G401 (cell line): ENCODE data around the gene SLC6A12. TPM values are rescaled to one million over a fixed set of nuclear protein-coding genes. Genes with fewer than 3 reads are reported as not detected.
A peak's percentile ranks its signal among the peaks of the same experiment; 100 is the strongest.

ENCODE experiments used
- DNase-seq: peaks from one replicate; pipeline ENCODE4 v3.0.0-alpha.2; 2015; ENCODE audit warnings: low spot score
- in situ Hi-C: cut with HindIII; loops from 2 replicates; pipeline ENCODE4 v1.10.0; 2016; ENCODE audit warnings: low sequenced_read_pairs, mixed read lengths
- total RNA-seq: library from RNA; depleted of rRNA; stranded (reverse); fragments of >200 nt; shearing (Covaris generic); gene quantifications from 2 replicates; pipeline ENCODE4 v1.2.3, GENCODE V29; 2014; rRNA removed

SLC6A12 gene
- total RNA-seq, 1 experiment from 2014 or later: not detected

GRCh38 chr12:156945-157344 lies 57.0 kb downstream of the SLC6A12 start:
- no peak for DNase-seq
- in situ Hi-C loops: no loop called here

DNA sequence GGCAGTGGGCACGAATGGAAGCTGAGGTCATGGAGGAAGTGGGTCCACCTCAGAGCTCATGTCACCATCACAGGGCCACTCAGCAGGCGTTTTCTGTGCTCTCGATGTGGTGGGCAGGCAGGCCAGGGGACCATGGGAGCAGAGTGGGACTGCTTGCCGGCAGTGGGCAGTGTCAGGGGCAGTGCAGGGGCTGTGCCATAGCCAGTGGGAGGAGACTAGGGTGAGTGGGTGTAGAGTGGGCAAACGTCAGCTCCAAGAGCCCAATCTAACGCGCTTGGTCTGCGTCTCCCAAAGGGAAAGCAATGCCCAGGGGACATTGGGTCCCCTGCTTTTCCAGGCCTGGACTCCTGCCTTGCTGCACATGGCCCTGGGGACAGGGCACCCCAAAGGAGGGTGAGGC lies 58.3 kb downstream of the SLC6A12 start:
- in situ Hi-C loops: no loop called here
- DNase-seq: no peak

DNA sequence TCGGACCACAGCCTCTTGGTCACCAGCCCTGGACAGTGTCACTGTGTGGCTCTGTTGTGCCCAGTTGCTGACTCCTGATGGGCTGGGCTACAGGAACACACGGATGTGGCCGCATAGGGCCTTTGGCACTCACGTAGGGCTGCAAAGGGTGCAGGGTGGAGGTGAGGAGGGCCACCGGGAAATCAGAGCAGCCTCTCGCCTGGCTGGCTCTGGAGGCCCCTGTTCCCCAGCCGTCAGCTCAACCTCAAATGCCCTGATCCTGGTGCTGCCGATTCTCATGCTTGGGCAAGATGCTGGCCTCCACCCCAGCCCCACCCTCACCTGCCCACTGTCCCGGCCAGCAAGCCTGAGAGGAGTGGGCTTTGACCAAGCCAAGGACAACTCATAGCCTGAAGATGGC lies 59.0 kb downstream of the SLC6A12 start:
- in situ Hi-C loops: no loop called here

DNA sequence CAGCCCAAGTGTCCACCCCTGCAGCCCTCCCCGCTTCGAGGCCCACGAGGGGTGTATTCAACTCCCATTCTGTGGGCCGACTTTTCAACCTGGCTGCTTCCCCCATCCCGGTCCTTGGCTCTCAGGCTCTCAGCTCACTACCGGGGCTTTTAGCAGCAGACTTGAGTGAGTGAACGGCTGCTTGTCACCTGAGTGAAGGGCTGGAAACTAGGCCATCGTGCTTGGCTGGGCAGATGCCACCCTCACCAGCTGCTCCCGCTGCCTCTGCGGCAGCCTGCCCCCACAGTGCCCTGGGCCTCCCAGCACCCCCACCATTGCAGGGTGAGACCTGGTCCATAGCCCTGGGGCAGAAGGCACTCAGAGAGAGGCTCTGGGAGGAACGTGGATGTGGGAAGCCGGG lies 59.9 kb downstream of the SLC6A12 start:
- DNase-seq: peak; percentile 74
- in situ Hi-C loops: no loop called here

More for the DNA sequence above, 59.0 kb downstream of the SLC6A12 start:
- DNase-seq: no peak

DNA sequence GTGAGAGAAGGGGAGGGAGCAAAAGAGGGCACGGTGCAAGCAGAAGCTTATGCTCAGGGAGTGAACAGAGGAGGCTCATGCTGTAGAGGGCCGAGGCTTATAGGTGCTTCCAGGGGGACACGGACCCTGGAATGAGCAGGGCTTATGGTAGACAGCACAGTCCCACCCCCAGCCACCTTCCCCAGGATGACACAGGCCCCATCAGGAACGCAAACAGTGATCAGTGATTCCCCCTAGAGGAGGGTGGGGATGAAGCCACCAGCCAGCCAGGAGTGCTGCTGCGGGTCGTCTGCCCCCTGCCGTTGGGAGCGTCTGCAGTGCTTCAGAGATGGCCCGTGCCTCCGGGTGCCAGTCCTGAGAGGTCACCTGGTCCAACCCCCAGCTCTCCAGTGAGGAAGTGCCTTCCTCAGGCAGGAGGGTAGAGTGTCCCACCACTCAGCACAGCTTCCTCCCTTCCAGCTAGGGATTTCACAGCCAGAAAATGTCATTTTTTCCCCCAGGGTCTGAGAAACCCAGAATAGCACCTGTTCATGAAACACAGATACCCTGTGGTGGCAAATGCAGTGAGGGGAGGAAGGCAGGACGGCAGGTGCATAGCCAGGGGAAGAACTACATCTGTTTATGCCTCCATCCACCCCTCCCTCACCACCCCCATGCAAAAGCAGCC lies 60.7 kb downstream of the SLC6A12 start:
- peak; percentile 64 for DNase-seq
- in situ Hi-C loops: no loop called here

DNA sequence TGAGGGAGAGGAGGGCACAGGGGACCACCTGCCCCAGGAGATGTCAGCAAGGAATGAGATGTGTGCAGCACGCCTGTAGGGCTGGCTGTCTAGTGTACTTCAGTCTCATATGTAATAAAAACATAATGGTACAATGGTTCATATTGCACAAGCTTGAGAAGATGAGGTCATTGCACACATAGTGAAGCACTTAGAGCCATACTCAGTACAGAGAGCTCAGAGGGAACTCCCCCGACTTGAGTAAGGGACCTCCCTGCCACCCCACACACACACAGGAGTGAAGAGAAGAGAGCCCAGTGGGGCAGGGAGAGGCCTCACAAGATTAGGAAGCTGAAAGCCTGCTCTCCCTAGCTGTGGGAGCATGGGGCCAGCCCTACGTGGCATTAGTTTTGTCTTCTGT lies 61.5 kb downstream of the SLC6A12 start:
- in situ Hi-C loops: no loop called here

DNA sequence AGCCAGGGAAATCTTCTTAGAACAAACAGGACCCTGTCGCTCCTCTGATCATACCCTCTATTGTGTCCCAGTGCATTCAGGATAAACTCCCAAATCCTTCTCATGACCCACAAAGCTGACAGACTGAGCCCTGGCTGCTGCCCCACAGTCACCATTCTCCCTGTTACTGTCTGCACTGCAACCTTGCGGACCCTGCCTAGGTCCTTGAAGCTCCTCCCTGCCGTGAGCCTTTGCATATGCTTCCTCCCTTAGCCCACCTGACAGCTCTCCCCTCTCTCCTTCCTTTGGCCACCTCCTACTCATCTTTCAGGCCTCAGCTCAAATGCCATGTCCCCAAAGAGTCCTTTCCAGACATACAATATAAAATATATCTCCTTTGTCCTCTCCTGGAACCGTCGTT lies 62.4 kb downstream of the SLC6A12 start:
- DNase-seq: no peak
- in situ Hi-C loops: no loop called here

More for the DNA sequence above, 61.5 kb downstream of the SLC6A12 start:
- no peak for DNase-seq

DNA sequence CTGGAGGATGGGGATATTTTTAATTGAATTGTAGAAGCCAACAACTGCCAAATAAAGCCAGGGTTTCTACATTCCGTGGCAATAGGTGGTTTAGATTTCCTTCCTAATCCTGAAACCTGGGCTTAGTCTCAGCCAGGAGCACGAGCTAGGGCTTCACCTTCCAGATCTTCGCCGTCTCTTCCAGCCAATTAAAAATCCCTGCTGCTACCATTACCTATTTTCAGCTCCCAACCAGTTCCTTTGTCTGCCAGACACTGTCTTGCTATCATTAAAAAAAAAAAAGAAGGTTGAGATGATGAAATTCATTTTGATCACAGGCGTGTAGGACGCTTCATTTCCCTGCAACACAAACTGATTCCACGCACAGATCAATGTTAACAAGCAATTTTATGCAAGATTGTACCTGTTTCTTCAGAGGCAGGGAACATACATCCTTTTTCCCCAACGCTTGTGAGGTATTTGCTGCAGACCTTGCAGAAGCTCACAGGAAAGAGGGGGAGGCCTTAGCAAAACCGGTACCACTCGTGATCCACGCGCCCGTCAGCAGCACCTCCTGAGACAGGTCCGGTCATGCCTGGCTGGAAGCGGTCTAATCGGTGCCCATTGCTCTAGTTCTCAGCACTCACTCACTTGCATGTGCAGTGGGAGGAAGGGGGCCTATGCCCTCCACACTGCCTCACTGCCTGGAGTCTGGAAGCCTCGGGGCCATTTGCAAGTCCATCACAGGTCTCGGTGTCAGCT lies 65.1 kb downstream of the SLC6A12 start:
- DNase-seq: peak; percentile 59
- in situ Hi-C loops: no loop called here

- in situ Hi-C loops: no loop called here
- DNase-seq: no peak
Measured at GRCh38 chr12:147242-147641, 66.7 kb downstream of the SLC6A12 start.

- DNase-seq: peak; percentile 57
- in situ Hi-C loops: no loop called here
Measured at GRCh38 chr12:145369-145960, 68.5 kb downstream of the SLC6A12 start.

- no peak for DNase-seq
- in situ Hi-C loops: no loop called here
Measured at GRCh38 chr12:144650-145284, 69.2 kb downstream of the SLC6A12 start.

- in situ Hi-C loops: no loop called here
- peak; percentile 74 for DNase-seq
Measured at GRCh38 chr12:143964-144649, 69.8 kb downstream of the SLC6A12 start.

GRCh38 chr12:140162-140561 lies 73.8 kb downstream of the SLC6A12 start:
- no peak for DNase-seq
- in situ Hi-C loops: no loop called here

Other genes with a start within 250 kb of the SLC6A12 start
- gene IQSEC3, start 147.4 kb downstream of the SLC6A12 start, total RNA-seq: not detected in 2 replicates
- not detected in 2 replicates for gene SLC6A13, start 48.7 kb upstream of the SLC6A12 start, total RNA-seq
- 18.6 and 23.0 TPM in 2 replicates for gene KDM5A, start 175.2 kb upstream of the SLC6A12 start, total RNA-seq
- 16.9 and 24.5 TPM in 2 replicates for gene CCDC77, start 187.5 kb upstream of the SLC6A12 start, total RNA-seq
- gene B4GALNT3, start 245.8 kb upstream of the SLC6A12 start, total RNA-seq: 2.3 and 2.6 TPM in 2 replicates